ENCODE data around the gene FIG4.
"Not testable (repeated sequence)": the region's sequence is repeated elsewhere in the genome, so short reads cannot be mapped to it uniquely, and the experiment has no call there.

FIG4 gene

DNA sequence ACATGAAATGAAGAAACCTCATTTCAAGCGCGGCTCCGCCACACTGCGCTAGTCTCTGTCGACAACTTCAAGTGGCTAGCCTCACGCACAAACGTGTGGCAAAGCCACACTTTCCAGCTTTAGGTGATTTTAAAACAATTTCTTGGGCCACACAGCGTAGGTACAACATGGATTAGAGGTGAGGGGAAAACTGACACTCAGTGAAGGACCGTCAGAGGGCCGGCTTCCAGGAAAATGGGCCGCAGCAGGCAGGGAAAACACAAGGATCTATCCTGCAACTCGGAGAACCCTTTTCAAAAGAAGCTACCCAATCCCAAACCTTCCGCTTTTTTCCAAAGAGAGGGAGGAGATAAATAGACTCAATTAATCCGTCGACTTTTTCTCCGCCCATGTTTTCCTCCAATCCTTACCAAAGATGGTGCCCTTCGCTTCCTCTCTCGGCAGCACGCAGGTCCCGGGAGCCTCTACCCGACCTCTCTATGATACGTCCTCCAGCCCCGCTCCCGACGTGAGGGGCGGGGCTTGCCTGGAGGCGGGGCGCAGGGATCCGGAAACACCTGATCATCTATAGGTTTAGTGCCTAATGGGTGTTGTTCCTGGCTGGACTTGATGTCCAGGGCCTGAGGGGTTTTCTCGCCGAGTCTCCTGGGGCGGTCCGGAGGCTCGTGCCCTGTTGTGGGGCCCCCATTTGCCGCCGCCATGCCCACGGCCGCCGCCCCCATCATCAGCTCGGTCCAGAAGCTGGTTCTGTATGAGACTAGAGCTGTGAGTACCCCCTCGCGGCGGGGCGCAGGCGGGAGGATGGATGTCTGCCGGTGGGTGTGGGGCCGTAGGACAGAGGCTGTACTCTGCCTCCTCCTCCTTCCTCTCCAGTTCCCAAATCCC lies at the start of gene FIG4, which contains the start of gene AK9:
FIG4 (plus strand) TSS at position 560 of the 885 bp plus-strand sequence; CDS start at position 700, 140 bp downstream.
AK9 (minus strand) TSS at position 466 of the 885 bp plus-strand sequence. CDS start 15,457 bp downstream, outside the sequence.
- Mint-ChIP-seq H3K4me3 (peak within 1 kb of the TSS; percentile 90), H3K9me3 (no peaks in the 10 kb centered on the region), H3K4me1 (ENCODE audit: low read depth) (peaks cover 17% of the 10 kb centered on the region), H3K36me3 (ENCODE audit: low read depth) (peaks cover 3% of the 10 kb centered on the region), H3K27ac (peak within 1 kb of the TSS; percentile 89), H3K27me3 (ENCODE audit: low read depth) (peaks cover 6% of the 10 kb centered on the region)

GRCh38 chr6:109644131-109644530 lies 47.0 kb upstream of the FIG4 start:
- H3K4me1 Mint-ChIP-seq (ENCODE audit: low read depth): no peaks in the 10 kb centered on the region
- no peaks in the 10 kb centered on the region for H3K27me3 Mint-ChIP-seq (ENCODE audit: low read depth)
- H3K36me3 Mint-ChIP-seq (ENCODE audit: low read depth): no peaks in the 10 kb centered on the region
- no peak overlapping the region for H3K27ac Mint-ChIP-seq
- no peak overlapping the region for H3K4me3 Mint-ChIP-seq
- H3K9me3 Mint-ChIP-seq: peaks cover 6% of the 10 kb centered on the region

DNA sequence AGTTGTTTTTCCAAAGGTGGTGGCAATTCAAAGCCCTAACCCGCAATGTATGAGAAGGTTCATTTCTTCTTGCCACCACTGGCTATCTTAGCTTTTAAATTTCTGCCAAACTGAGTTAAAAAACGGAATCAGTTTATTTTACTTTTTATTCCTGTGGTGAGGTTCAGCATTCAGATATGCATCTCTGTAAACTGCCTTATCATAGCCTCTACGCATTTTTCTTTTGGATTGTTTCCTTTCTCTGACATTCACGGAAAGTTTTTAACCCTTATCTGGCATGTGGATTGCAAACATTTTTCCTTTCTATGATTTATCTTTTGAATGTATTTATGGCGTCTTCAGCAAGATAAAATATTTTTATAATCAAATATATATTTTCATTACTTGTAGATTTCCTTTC lies 37.8 kb upstream of the FIG4 start:
- no peak overlapping the region for H3K27ac Mint-ChIP-seq
- no peaks in the 10 kb centered on the region for H3K4me1 Mint-ChIP-seq (ENCODE audit: low read depth)
- no peak overlapping the region for H3K4me3 Mint-ChIP-seq
- no peaks in the 10 kb centered on the region for H3K27me3 Mint-ChIP-seq (ENCODE audit: low read depth)
- H3K9me3 Mint-ChIP-seq: no peaks in the 10 kb centered on the region
- H3K36me3 Mint-ChIP-seq (ENCODE audit: low read depth): no peaks in the 10 kb centered on the region

DNA sequence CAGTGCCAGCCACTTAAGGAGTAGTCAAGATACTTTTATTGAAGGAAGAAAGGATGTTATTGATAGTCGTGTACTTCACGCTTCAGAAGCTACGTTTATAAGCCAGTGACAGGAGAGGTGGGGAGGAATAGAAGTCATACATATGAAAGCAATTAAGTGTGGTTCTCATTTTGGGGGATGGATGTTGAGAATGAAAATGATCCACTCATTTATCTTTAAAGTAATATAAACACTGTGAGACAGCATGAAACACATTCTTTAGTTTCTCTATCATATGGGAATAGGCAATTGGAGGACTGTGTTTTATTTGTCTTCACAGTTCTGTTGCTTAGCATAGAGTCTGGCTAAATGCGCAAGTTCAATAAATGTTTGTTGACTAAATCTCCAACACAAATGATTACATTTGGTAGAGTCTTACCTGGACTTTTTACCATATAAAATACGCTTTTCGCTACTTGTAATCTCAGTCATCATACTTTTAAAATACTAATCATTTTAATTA lies 35.3 kb upstream of the FIG4 start:
- H3K4me3 Mint-ChIP-seq: no peak overlapping the region
- no peaks in the 10 kb centered on the region for H3K9me3 Mint-ChIP-seq
- no peaks in the 10 kb centered on the region for H3K27me3 Mint-ChIP-seq (ENCODE audit: low read depth)
- H3K27ac Mint-ChIP-seq: no peak overlapping the region
- no peaks in the 10 kb centered on the region for H3K36me3 Mint-ChIP-seq (ENCODE audit: low read depth)
- H3K4me1 Mint-ChIP-seq (ENCODE audit: low read depth): no peaks in the 10 kb centered on the region

DNA sequence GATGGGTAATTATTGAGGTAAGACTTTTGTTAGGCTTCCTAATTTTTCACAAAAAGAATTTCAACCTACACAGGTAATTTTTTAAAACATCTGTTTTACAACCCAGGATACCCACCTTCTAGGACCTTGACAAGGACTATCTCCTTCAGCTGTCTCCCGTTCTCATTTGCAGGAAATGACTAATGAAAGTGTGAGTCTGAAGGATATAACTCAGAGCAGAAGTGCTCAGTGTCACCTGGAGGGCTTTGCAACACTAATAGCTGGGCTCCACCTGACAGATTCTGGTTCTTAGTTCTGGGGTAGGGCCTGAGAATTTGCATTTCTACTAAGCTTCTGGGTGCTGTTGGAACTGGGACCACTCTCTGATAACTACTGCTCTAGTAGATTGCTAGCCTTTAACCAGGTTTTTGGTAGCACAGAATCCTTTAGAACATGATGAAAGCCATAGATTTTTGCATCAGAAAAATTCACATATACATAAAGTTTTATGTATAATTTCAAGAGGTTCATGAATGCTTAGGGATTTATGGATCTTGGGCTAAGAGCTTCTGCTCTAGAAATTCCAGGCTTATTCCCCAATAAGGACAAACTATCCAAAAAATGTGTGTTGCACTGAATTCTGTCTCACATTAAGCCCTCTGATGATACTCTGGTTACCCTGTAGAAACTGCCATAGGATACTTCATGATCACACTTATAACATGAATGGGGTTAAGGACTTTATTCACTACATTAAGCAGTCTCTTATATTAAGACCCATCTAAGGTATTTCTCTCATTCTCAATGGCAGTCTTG lies 30.4 kb upstream of the FIG4 start:
- Mint-ChIP-seq H3K9me3 (no peaks in the 10 kb centered on the region), H3K4me3 (no peak overlapping the region), H3K27ac (no peak overlapping the region), H3K4me1 (ENCODE audit: low read depth) (no peaks in the 10 kb centered on the region), H3K27me3 (ENCODE audit: low read depth) (no peaks in the 10 kb centered on the region), H3K36me3 (ENCODE audit: low read depth) (no peaks in the 10 kb centered on the region)

DNA sequence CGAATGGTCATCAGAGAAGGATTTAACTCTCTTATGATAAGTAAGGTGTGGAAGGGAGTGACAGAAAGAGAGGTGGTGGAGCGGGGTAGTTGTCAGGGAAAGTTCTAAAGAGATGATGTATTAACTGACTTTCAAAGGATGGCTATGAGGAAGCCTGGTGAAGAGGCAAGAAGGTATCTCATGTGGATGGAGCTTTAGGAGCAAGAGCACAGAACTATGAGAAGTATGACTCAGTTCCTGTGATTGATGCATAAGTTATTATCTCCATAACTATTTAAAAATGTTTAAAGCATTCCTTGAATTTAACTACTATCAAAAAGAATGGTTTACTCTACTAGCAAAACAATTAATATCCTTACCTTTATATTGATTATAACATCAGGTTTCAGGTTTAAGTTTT lies 28.9 kb upstream of the FIG4 start:
- no peaks in the 10 kb centered on the region for H3K9me3 Mint-ChIP-seq
- H3K27ac Mint-ChIP-seq: no peak overlapping the region
- H3K4me3 Mint-ChIP-seq: no peak overlapping the region
- H3K36me3 Mint-ChIP-seq (ENCODE audit: low read depth): no peaks in the 10 kb centered on the region
- no peaks in the 10 kb centered on the region for H3K4me1 Mint-ChIP-seq (ENCODE audit: low read depth)
- H3K27me3 Mint-ChIP-seq (ENCODE audit: low read depth): no peaks in the 10 kb centered on the region

- Mint-ChIP-seq H3K27ac (no peak overlapping the region), H3K27me3 (ENCODE audit: low read depth) (no peaks in the 10 kb centered on the region), H3K9me3 (no peaks in the 10 kb centered on the region), H3K4me3 (no peak overlapping the region), H3K36me3 (ENCODE audit: low read depth) (no peaks in the 10 kb centered on the region), H3K4me1 (ENCODE audit: low read depth) (no peaks in the 10 kb centered on the region)
Measured at GRCh38 chr6:109669811-109670210, 21.3 kb upstream of the FIG4 start.

DNA sequence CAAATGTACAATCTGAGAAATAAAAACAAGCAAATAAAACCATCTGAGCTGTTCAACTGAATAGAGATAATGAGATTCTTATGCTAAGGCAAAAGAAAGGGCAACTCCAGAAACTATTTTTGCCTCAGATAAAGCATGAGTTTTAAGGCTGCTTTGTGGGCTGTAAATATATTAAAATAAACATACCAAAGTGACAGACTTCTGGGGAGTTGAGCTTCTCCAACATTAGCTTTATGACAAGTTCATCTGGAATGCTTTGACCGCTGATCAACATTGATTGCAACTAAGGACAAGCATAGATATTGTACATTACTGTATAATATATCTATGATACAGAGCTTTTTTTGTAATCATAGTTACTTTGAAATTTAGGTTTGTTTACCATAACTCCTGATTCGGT lies 19.4 kb upstream of the FIG4 start:
- H3K27me3 Mint-ChIP-seq (ENCODE audit: low read depth): no peaks in the 10 kb centered on the region
- H3K4me3 Mint-ChIP-seq: no peak overlapping the region
- H3K36me3 Mint-ChIP-seq (ENCODE audit: low read depth): no peaks in the 10 kb centered on the region
- H3K4me1 Mint-ChIP-seq (ENCODE audit: low read depth): peaks cover 2% of the 10 kb centered on the region
- no peak overlapping the region for H3K27ac Mint-ChIP-seq
- H3K9me3 Mint-ChIP-seq: peaks cover under 1% of the 10 kb centered on the region

GRCh38 chr6:109672175-109672574 lies 18.9 kb upstream of the FIG4 start:
- no peaks in the 10 kb centered on the region for H3K27me3 Mint-ChIP-seq (ENCODE audit: low read depth)

DNA sequence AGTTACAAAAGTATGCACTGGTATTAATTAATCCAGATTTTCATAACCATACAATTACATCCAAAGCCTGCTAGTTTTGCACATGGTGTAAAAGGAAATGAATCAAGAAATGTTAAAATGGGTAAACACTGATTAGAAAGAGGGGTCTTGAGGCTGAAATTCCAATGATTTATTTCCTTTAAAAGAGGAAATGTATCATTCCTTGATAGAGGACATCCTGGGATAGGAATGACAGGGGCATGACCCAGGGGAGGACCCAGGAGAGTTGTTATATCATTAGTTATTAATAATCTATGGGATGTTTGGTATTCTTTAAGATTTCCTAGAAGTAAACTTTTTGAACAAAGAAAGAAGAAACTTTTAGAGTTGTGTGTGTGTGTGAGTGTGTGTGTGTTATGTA lies 18.3 kb upstream of the FIG4 start:
- Mint-ChIP-seq H3K4me3 (no peak overlapping the region), H3K9me3 (peaks cover 3% of the 10 kb centered on the region), H3K27me3 (ENCODE audit: low read depth) (no peaks in the 10 kb centered on the region), H3K36me3 (ENCODE audit: low read depth) (no peaks in the 10 kb centered on the region), H3K27ac (no peak overlapping the region), H3K4me1 (ENCODE audit: low read depth) (peaks cover 2% of the 10 kb centered on the region)

More at GRCh38 chr6:109672175-109672574, 18.9 kb upstream of the FIG4 start:
- no peak overlapping the region for H3K27ac Mint-ChIP-seq
- H3K36me3 Mint-ChIP-seq (ENCODE audit: low read depth): no peaks in the 10 kb centered on the region
- H3K4me3 Mint-ChIP-seq: no peak overlapping the region
- peaks cover 3% of the 10 kb centered on the region for H3K9me3 Mint-ChIP-seq
- H3K4me1 Mint-ChIP-seq (ENCODE audit: low read depth): peaks cover 2% of the 10 kb centered on the region

DNA sequence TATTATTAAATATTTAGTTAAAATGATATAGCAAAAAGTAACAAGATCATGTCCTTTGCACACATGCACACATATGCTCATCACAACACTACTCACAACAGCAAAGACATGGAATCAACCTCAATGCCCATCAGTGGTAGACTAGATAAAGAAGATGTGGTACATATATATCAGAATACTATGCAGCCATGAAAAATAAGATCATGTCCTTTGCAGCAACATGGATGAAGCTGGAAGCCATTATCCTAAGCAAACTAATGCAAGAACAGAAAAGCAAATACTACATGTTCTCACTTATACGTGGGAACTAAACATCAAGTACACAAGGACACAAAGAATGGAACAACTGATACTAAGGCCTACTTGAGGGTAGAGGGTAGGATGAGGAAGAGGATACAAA lies 14.4 kb upstream of the FIG4 start:
- Mint-ChIP-seq H3K4me1 (ENCODE audit: low read depth) (peaks cover 4% of the 10 kb centered on the region), H3K27ac (no peak overlapping the region), H3K36me3 (ENCODE audit: low read depth) (peaks cover 1% of the 10 kb centered on the region), H3K27me3 (ENCODE audit: low read depth) (no peaks in the 10 kb centered on the region), H3K9me3 (peaks cover 13% of the 10 kb centered on the region), H3K4me3 (no peak overlapping the region)

DNA sequence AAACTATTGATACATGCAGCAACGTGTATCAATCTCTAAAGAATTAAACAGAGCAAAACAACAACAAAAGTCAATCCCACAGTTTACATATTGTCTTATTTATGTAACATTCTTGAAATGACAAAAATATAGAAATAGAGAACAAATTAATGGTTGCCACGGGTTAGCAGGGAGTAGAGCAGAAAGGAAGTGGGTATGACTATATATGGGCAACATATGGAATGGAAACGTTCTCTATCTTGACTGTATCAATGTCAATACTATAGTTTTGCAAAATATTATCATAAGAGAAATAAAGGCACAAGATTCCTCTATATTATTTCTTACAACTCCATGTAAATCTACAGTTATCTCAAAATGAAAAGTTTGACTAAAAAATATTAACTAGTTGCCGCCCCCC lies 12.9 kb upstream of the FIG4 start:
- peaks cover 3% of the 10 kb centered on the region for H3K36me3 Mint-ChIP-seq (ENCODE audit: low read depth)
- H3K4me3 Mint-ChIP-seq: no peak overlapping the region
- no peaks in the 10 kb centered on the region for H3K27me3 Mint-ChIP-seq (ENCODE audit: low read depth)
- H3K9me3 Mint-ChIP-seq: peaks cover 20% of the 10 kb centered on the region
- H3K27ac Mint-ChIP-seq: no peak overlapping the region
- peaks cover 6% of the 10 kb centered on the region for H3K4me1 Mint-ChIP-seq (ENCODE audit: low read depth)

DNA sequence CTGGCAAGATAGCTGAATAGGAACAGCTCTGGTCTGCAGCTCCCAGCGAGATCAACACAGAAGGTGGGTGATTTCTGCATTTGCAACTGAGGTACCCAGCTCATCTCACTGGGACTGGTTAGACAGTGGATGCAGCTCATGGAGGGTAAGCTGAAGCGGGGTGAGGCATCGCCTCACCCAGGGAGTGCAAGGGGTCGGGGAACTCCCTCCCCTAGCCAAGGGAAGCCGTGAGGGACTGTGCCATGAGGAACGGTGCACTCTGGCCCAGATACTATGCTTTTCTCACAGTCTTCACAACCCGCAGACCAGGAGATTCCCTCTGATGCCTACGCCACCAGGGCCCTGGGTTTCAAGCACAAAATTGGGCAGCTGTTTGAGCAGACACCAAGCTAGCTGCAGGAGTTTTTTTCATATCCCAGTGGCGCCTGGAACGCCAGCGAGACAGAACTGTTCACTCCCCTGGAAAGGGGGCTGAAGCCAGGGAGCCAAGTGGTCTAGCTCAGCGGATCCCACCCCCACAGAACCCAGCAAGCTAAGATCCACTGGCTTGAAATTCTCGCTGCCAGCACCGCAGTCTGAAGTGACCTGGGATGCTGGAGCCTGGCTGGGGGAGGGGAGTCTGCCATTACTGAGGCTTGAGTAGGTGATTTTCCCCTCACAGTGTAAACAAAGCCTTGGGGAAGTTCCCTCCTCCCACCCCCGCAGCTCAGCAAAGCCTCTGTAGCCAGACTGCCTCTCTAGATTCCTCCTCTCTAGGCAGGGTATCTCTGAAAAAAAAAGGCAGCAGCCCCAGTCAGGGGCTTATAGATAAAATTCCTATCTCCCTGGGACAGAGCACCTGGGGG lies 12.2 kb upstream of the FIG4 start:
- H3K4me3 Mint-ChIP-seq; H3K36me3 Mint-ChIP-seq (ENCODE audit: low read depth); H3K4me1 Mint-ChIP-seq (ENCODE audit: low read depth); H3K27ac Mint-ChIP-seq; H3K27me3 Mint-ChIP-seq (ENCODE audit: low read depth): not testable (repeated sequence)
- H3K9me3 Mint-ChIP-seq: peaks cover 26% of the 10 kb centered on the region
